Activated CD4-positive, alpha-beta T cell treated with anti-CD3 and anti-CD28 coated beads, Interleukin-2, amount 10 ng/mL, durations not matched to agents 7 days and 5 days (primary cell): ENCODE measurements around the gene SLCO1A2. TPM values are rescaled to one million over a fixed set of nuclear protein-coding genes. Genes with fewer than 3 reads are reported as not detected.

Experiments used
- CTCF ChIA-PET: fragments of 350-600 bp; sonication (Branson Sonifier 250); formaldehyde crosslinking; loops from one replicate; lab custom pipeline; 2021; ENCODE audit warnings: antibody characterized with exemption; lab: Charles Lee
- POLR2A ChIA-PET: fragments of 350-600 bp; sonication (Branson Sonifier 250); formaldehyde crosslinking; loops from one replicate; lab custom pipeline; 2021; ENCODE audit warnings: antibody characterized with exemption; lab: Charles Lee
- DNase-seq: peaks from one replicate; pipeline ENCODE4 v3.0.0-alpha.2; 2020
- H3K27ac Mint-ChIP-seq: one replicate; pipeline ENCODE4 v1.8.0; 2021; ENCODE audit warnings: mild to moderate bottlenecking, moderate library complexity, mixed read lengths
- H3K27me3 Mint-ChIP-seq: one replicate; pipeline ENCODE4 v1.8.0; 2021; ENCODE audit warnings: mixed read lengths
- H3K36me3 Mint-ChIP-seq: one replicate; pipeline ENCODE4 v1.8.0; 2021; ENCODE audit warnings: low read depth, mixed read lengths
- H3K4me1 Mint-ChIP-seq: one replicate; pipeline ENCODE4 v1.8.0; 2021; ENCODE audit warnings: mixed read lengths
- H3K4me3 Mint-ChIP-seq: one replicate; pipeline ENCODE4 v1.8.0; 2021; ENCODE audit warnings: mild to moderate bottlenecking, moderate library complexity, mixed read lengths
- H3K9me3 Mint-ChIP-seq: one replicate; pipeline ENCODE4 v1.8.0; 2021; ENCODE audit warnings: mixed read lengths
- total RNA-seq, 2 experiments: library from RNA; stranded (reverse); gene quantifications; one replicate each; pipeline ENCODE4 v1.2.3, GENCODE V29; 2021

The SLCO1A2 gene
- total RNA-seq, 2 experiments from 2014 or later: not detected

DNA sequence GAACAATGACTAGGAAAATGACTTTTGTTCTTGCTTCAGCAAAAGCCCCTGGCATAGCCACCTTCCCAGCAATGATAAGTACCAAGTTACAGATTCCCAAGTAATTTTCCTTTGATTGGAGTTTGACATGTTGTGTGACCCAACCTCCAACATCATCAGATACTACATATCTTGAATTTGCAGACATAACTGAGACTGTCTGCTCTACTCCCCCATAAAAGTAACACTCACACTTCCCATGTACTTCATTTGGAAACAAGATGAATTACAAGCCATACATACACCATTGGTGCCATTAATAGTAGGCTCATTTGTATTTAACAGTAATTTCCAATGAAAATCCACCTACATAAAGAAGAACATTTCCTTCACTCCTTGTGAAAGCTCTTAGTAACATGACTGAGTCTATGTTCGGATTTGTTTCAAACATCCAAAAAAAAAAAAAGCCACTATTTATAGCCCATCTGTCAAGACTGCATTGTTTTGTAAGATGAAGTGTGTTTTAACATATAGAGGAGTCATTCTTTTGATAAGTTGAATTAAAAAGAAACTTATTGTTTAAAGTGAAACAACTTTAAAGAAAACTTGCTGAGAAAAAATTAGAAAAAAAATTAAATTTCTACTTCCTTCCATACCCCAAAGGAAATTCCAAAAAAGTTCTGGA, 12.0 kb upstream of the SLCO1A2 start:
- Mint-ChIP-seq H3K9me3 (no peaks in the 10 kb centered on the region), H3K27me3 (peaks cover 6% of the 10 kb centered on the region), H3K27ac (no peak overlapping the region), H3K36me3 (no peaks in the 10 kb centered on the region), H3K4me1 (no peaks in the 10 kb centered on the region), H3K4me3 (no peak overlapping the region)
- POLR2A ChIA-PET: no interaction called here
- DNase-seq: no peak
- CTCF ChIA-PET: no interaction called here

DNA sequence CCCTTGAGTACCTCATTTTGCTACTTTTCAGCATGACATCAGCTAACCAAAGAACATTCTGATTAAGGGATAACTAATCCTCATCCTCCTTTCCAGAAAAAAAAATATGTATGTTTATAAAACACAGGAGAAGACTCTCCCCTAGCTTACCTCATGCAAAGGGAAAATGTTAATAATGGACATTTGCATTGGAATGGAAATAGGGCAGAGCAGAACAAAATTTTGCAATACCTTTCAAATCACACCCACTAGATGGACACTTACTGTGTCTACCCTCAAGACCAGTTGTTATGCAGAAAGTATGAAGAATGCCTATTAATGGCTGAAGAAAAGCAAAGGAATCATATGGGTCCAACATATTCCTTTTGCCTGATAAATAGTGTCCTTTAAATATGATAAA, 8.9 kb upstream of the SLCO1A2 start:
- Mint-ChIP-seq H3K27ac (no peak overlapping the region), H3K4me3 (no peak overlapping the region), H3K4me1 (no peaks in the 10 kb centered on the region), H3K36me3 (no peaks in the 10 kb centered on the region), H3K27me3 (peaks cover 6% of the 10 kb centered on the region), H3K9me3 (no peaks in the 10 kb centered on the region)
- ChIA-PET CTCF (interaction anchor here (1.7 kb wide), 1 partner anchor 14 kb away, joined by 4 read pairs; no protein-coding TSS in a partner anchor), POLR2A (no interaction called here)
- no peak for DNase-seq

DNA sequence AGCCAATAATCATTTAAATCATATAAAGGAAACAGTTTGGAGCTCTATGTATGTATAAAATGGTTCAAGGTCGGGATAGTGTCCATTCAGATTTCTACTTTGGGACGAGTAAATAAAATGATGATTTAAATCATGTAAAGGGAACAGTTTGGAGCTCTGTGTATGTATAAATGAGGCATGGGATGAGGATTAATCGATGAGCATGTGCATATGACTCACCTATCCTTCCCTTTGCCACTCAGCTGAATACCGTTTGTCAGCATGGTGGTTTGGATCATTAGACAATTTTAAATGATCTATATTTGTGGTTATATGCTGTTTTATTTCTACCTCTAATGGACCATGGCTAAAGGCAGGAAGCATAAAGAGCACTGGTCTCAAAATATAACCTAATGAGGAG, 7.1 kb upstream of the SLCO1A2 start:
- Mint-ChIP-seq H3K4me1 (no peaks in the 10 kb centered on the region), H3K9me3 (no peaks in the 10 kb centered on the region), H3K27ac (no peak overlapping the region), H3K27me3 (peaks cover 5% of the 10 kb centered on the region), H3K36me3 (no peaks in the 10 kb centered on the region), H3K4me3 (no peak overlapping the region)
- ChIA-PET POLR2A (no interaction called here), CTCF (no interaction called here)
- no peak for DNase-seq

DNA sequence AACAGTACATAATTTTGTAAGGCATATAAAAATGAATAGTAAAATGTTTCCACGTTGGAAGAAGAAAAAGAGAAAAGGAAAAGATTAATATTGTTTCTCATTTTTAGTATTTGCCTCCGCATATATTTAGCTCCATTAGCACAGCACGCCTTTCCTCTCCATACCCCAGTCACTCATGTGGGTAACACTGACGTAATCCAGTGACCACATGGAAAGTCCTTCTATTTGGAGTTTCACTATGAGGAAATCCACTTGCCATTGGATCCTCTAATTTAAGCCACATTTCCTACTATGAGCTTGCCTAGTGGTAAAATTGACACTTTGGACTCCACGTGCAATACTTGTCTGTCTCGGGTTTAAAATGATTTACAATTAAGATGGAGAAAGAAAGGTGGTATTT, 5.7 kb upstream of the SLCO1A2 start:
- H3K4me1 Mint-ChIP-seq: no peaks in the 10 kb centered on the region
- DNase-seq: no peak
- H3K27ac Mint-ChIP-seq: no peak overlapping the region
- ChIA-PET POLR2A (no interaction called here), CTCF (no interaction called here)
- peaks cover 8% of the 10 kb centered on the region for H3K27me3 Mint-ChIP-seq
- no peaks in the 10 kb centered on the region for H3K36me3 Mint-ChIP-seq
- H3K4me3 Mint-ChIP-seq: no peak overlapping the region
- no peaks in the 10 kb centered on the region for H3K9me3 Mint-ChIP-seq

DNA sequence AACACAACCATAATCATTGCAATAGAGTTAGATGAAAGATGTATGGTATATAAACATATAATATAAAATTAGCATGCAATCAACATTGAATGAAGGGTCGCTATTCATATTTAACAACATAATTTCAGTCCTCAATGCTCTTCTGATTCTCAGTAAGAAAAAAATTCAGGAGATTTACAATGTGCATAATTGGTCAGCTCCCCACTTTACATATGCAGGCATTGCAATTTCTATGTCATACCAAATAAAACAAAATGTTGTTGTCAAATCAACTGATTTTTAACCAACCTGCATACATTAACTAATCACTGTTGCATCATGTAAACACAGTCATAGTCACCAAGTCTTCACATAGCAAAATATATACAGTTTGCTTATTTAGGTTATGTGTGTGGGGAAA, 5.2 kb upstream of the SLCO1A2 start:
- no peak for DNase-seq
- no peaks in the 10 kb centered on the region for H3K9me3 Mint-ChIP-seq
- no peak overlapping the region for H3K4me3 Mint-ChIP-seq
- no peaks in the 10 kb centered on the region for H3K36me3 Mint-ChIP-seq
- no peaks in the 10 kb centered on the region for H3K4me1 Mint-ChIP-seq
- ChIA-PET CTCF (no interaction called here), POLR2A (no interaction called here)
- no peak overlapping the region for H3K27ac Mint-ChIP-seq
- H3K27me3 Mint-ChIP-seq: peaks cover 8% of the 10 kb centered on the region

DNA sequence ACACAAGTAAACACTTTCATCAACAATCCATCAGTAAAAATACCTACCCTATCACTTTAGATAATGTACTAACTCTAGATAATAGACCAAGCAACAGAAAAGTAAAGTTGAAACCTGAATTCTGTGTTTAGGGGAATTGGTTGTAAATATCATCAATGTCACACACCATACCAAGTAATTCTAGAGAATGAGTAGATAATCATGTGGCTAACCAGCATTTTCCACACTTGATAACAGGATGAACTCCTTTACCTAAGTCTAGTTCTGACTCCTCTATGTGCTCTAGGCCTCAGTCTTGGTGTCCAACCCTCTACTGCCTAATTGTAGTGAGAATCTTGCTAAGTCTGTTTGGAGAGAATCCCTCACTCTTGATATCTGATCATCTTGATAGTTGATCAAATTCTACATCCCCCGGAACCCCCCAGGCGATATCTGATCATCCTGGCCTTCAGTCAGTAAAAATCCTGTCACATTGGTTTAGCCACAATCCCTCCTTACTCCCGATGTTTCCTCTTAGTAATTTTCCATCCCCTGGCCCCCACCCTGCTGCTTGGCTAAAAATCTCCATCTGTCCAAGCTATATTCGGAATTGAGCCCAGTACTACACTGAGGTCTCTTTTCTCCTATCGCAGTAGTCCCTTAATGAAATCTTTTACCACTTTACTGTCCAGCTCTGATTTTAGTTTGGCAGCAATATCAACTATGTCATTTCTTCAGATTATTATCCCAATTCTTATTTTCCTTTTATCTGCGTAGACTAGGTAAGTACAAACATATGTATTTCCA, 3.4 kb upstream of the SLCO1A2 start:
- ChIA-PET POLR2A (no interaction called here), CTCF (no interaction called here)
- Mint-ChIP-seq H3K36me3 (no peaks in the 10 kb centered on the region), H3K27me3 (peaks cover 6% of the 10 kb centered on the region), H3K4me3 (no peak overlapping the region), H3K9me3 (no peaks in the 10 kb centered on the region), H3K27ac (no peak overlapping the region), H3K4me1 (no peaks in the 10 kb centered on the region)
- DNase-seq: no peak

DNA sequence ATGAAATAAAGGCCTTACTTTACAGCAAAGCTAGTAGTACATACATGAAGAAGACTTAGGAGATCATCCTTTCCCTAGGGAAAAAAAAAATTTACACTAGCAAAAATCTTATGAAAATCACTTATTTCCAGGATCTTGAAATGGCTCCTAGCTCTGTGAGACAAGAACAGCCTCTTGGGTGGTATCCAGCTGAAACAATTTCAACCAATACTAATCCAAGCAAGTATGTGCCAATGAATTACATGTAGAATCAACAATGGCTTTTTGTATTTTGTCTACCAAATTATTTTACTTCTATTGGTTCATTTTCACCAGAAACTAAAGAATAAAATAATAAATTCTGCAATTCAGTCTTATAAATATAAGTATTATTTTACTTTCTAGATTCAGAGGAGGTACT, 2.7 kb upstream of the SLCO1A2 start:
- Mint-ChIP-seq H3K27ac (no peak overlapping the region), H3K27me3 (peaks cover 6% of the 10 kb centered on the region), H3K4me3 (no peak overlapping the region), H3K9me3 (no peaks in the 10 kb centered on the region), H3K36me3 (no peaks in the 10 kb centered on the region), H3K4me1 (no peaks in the 10 kb centered on the region)
- CTCF ChIA-PET: no interaction called here
- DNase-seq: no peak
- POLR2A ChIA-PET: no interaction called here

DNA sequence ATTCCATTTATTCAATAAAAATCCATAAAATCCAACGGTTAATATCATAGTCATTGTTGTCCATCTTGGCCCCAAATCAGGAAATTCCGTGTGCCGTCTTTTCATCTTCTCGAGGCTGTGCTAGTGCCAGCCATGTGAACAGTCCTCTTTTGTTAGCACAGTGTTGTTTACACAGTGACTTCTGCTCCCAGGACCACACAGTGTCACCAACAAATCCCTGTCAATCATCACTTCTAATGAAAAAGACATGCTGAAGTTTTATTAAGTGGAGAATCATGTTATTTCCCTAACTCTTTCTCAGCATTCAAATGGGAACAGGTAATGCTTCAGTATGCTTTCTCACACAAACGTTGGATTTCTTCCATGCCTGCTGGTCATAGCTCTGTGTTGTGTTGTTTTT, 1.9 kb upstream of the SLCO1A2 start:
- Mint-ChIP-seq H3K4me3 (no peak overlapping the region), H3K4me1 (no peaks in the 10 kb centered on the region)
- no peak for DNase-seq

DNA sequence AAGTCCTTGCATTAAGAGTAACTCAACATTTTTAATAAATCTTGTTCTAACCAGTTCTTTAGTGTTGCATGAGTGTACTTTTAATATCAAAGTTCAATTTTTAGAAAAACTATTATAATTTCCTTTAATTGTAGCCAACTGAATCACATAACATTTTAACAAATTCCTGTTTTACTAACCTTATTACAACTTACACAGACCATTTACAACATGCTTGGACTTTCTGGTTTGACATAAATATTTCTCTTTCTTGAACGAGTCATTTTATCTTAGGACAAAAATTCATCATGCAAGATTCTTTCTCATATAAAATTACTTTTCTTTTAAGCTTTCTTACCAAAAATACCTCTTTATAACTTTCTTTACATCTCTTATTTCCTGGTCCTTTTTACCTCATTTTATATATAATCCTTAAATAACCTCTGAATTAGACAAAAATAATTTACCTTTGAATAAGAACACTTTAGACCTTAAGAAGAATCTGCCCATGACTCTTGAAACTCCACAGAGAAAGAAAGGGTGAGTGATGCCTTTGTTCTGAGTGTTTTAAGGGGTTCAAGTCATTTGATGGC, 3.9 kb downstream of the SLCO1A2 start:
- no peaks in the 10 kb centered on the region for H3K4me1 Mint-ChIP-seq
- peaks cover 1% of the 10 kb centered on the region for H3K27me3 Mint-ChIP-seq
- no peak overlapping the region for H3K4me3 Mint-ChIP-seq
- no peak overlapping the region for H3K27ac Mint-ChIP-seq
- ChIA-PET CTCF (no interaction called here), POLR2A (no interaction called here)
- no peaks in the 10 kb centered on the region for H3K36me3 Mint-ChIP-seq
- peaks cover 19% of the 10 kb centered on the region for H3K9me3 Mint-ChIP-seq
- no peak for DNase-seq

More for the DNA sequence above, 1.9 kb upstream of the SLCO1A2 start:
- ChIA-PET POLR2A (no interaction called here), CTCF (no interaction called here)
- no peak overlapping the region for H3K27ac Mint-ChIP-seq
- peaks cover 6% of the 10 kb centered on the region for H3K27me3 Mint-ChIP-seq
- peaks cover 3% of the 10 kb centered on the region for H3K9me3 Mint-ChIP-seq
- no peaks in the 10 kb centered on the region for H3K36me3 Mint-ChIP-seq

DNA sequence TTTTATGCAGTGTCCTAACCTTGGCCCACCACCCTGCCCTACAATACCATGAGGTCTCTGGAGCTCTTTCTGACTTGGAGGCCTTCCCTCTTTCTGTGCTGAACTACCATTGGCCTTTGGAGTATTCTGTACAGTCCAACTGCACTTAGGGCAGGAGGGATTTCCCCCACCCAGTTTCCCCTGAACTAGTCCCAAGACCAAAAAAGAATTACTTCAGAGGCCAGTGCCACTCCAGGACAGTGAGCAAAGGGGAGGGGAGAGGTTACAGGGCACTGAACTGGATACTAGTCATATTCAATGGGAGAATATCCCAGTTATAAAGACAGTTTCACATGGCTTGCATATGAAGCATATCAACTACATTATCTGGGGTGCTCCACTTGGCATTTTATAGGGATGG, 6.1 kb downstream of the SLCO1A2 start:
- CTCF ChIA-PET: no interaction called here
- Mint-ChIP-seq H3K27me3 (no peaks in the 10 kb centered on the region), H3K36me3 (no peaks in the 10 kb centered on the region), H3K4me3 (no peak overlapping the region), H3K9me3 (peaks cover 21% of the 10 kb centered on the region), H3K27ac (no peak overlapping the region), H3K4me1 (no peaks in the 10 kb centered on the region)
- no peak for DNase-seq
- POLR2A ChIA-PET: no interaction called here

DNA sequence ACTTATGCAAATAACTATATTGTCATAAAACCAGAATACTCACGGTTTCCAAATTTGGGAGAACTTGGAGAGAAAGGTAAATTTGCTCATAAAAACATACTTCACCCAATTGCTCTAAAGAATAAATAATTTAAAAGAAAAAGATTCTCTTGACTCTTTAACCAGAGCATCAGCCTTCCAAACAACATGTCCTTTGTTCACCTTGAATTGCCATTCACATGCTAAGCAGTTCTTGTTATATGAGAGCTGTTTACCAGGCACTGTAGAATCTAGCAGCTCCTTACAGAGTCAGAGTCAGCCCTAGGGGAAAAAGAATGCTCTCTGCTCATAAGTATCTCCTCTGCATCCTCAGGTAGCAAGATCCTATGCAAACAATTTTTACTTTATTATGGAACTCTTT, 10.2 kb downstream of the SLCO1A2 start:
- DNase-seq: no peak
- H3K4me3 Mint-ChIP-seq: no peak overlapping the region
- POLR2A ChIA-PET: no interaction called here
- CTCF ChIA-PET: no interaction called here
- no peak overlapping the region for H3K27ac Mint-ChIP-seq
- H3K9me3 Mint-ChIP-seq: peaks cover 10% of the 10 kb centered on the region
- no peaks in the 10 kb centered on the region for H3K4me1 Mint-ChIP-seq
- H3K36me3 Mint-ChIP-seq: no peaks in the 10 kb centered on the region
- no peaks in the 10 kb centered on the region for H3K27me3 Mint-ChIP-seq

DNA sequence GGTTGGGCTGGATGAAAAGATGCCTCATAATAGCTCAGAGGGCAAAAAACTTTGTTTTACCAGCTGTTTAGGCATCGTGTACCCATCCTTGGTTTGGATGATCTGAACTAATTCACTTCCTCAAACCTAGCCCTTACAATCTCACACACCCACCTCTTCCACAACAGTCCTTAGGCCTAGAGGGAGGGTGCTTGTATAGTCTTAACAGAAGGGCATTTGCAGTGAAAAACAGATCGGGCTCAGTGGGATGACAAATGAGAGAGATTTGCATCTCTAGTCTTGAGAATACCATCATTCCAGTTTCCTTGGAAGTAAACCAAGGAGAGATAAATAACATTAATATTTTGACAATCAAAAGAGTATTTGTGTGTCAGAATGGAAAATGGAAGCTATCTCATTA, 11.0 kb downstream of the SLCO1A2 start:
- no peak for DNase-seq
- Mint-ChIP-seq H3K36me3 (no peaks in the 10 kb centered on the region), H3K27me3 (no peaks in the 10 kb centered on the region), H3K4me1 (no peaks in the 10 kb centered on the region), H3K9me3 (peaks cover 10% of the 10 kb centered on the region), H3K27ac (no peak overlapping the region), H3K4me3 (no peak overlapping the region)
- ChIA-PET POLR2A (no interaction called here), CTCF (no interaction called here)

DNA sequence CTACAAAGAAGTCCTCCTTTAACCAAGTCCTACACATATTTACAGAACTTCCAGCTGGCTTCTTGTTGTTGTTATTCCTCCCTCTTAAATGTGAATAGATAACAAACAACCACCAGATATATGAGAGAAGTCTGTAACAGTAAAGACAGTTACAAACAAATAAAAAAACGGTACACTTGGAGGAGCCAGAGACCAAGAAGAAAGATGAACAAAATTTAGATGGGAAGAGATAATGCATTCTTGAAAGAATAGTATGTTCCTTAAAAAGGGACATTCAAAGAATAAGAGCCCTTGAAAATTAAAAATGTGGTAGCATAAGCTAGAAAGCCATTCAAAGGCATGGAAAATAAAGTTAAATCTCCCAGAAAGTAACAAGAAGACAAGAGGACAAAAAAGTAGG, 25.9 kb downstream of the SLCO1A2 start:
- CTCF ChIA-PET: no interaction called here
- H3K9me3 Mint-ChIP-seq: no peaks in the 10 kb centered on the region

More for the DNA sequence above, 25.9 kb downstream of the SLCO1A2 start:
- no peak overlapping the region for H3K4me3 Mint-ChIP-seq
- no peaks in the 10 kb centered on the region for H3K4me1 Mint-ChIP-seq
- H3K27ac Mint-ChIP-seq: no peak overlapping the region
- POLR2A ChIA-PET: no interaction called here
- no peak for DNase-seq
- H3K36me3 Mint-ChIP-seq: no peaks in the 10 kb centered on the region
- peaks cover 13% of the 10 kb centered on the region for H3K27me3 Mint-ChIP-seq
